ENCODE data around the gene IKBKE.

Gene IKBKE

GRCh38 chr1:206512058-206512850 is 42.0 kb downstream of the IKBKE start:
- no peak for DNase-seq (ENCODE audit: low read depth)

- no peak for DNase-seq (ENCODE audit: low read depth)
Measured at GRCh38 chr1:206512851-206513180, 42.5 kb downstream of the IKBKE start.

- peak; percentile 90 for DNase-seq (ENCODE audit: low read depth)
Measured at GRCh38 chr1:206513312-206514111, 43.2 kb downstream of the IKBKE start.

GRCh38 chr1:206514813-206515387 is 44.6 kb downstream of the IKBKE start:
- no peak for DNase-seq (ENCODE audit: low read depth)

- DNase-seq (ENCODE audit: low read depth): no peak
Measured at GRCh38 chr1:206516728-206516990, 46.4 kb downstream of the IKBKE start.

- DNase-seq (ENCODE audit: low read depth): no peak
Measured at GRCh38 chr1:206517784-206518183, 47.5 kb downstream of the IKBKE start.

- DNase-seq (ENCODE audit: low read depth): no peak
Measured at GRCh38 chr1:206518206-206518605, 47.9 kb downstream of the IKBKE start.

- no peak for DNase-seq (ENCODE audit: low read depth)
Measured at GRCh38 chr1:206518743-206519142, 48.5 kb downstream of the IKBKE start.

GRCh38 chr1:206521127-206521526 is 50.9 kb downstream of the IKBKE start:
- no peak for DNase-seq (ENCODE audit: low read depth)

- DNase-seq (ENCODE audit: low read depth): no peak
Measured at GRCh38 chr1:206521694-206522402, 51.6 kb downstream of the IKBKE start.

GRCh38 chr1:206524739-206525364 is 54.6 kb downstream of the IKBKE start:
- DNase-seq (ENCODE audit: low read depth): no peak

- DNase-seq (ENCODE audit: low read depth): no peak
Measured at GRCh38 chr1:206526064-206526911, 56.0 kb downstream of the IKBKE start.

GRCh38 chr1:206529425-206529824 is 59.1 kb downstream of the IKBKE start:
- DNase-seq (ENCODE audit: low read depth): no peak

GRCh38 chr1:206532368-206532767 is 62.1 kb downstream of the IKBKE start:
- no peak for DNase-seq (ENCODE audit: low read depth)

GRCh38 chr1:206534552-206534951 is 64.3 kb downstream of the IKBKE start:
- DNase-seq (ENCODE audit: low read depth): no peak

GRCh38 chr1:206535853-206536188 is 65.5 kb downstream of the IKBKE start:
- no peak for DNase-seq (ENCODE audit: low read depth)

GRCh38 chr1:206537141-206537540 is 66.9 kb downstream of the IKBKE start:
- DNase-seq (ENCODE audit: low read depth): no peak

- DNase-seq (ENCODE audit: low read depth): no peak
Measured at GRCh38 chr1:206538086-206538770, 68.0 kb downstream of the IKBKE start.

GRCh38 chr1:206538901-206539640 is 68.8 kb downstream of the IKBKE start:
- DNase-seq (ENCODE audit: low read depth): no peak

Measured in stromal cell of bone marrow (primary cell).